HEK293 (cell line): ENCODE data around the gene EGFR.

Experiments used
- CTCF ChIA-PET: fragments of 350-600 bp; formaldehyde crosslinking; extraction: SDS; loops from one replicate; lab custom pipeline; 2021; ENCODE audit warnings: antibody characterized with exemption; lab: Yijun Ruan, JAX
- POLR2A ChIA-PET: fragments of 300-600 bp; formaldehyde crosslinking; extraction: SDS; loops from one replicate; lab custom pipeline; 2020; ENCODE audit warnings: antibody characterized with exemption, inconsistent platforms; lab: Yijun Ruan, JAX
- H3K27ac ChIP-seq: fragments of 200-500 bp; sonication (Bioruptor generic); 2 replicates; pipeline ENCODE4 v1.5.1; 2014; ENCODE audit warnings: low read depth, low read length, control low read depth, inconsistent platforms; ENCODE audit errors: extremely low read depth
- H3K36me3 ChIP-seq, 2 experiments: fragments of 200-500 bp in 1 of 2; sonication (Bioruptor generic) in 1 of 2; 1 replicate in 1 of 2; 2 replicates in 1 of 2; pipeline ENCODE4 v1.5.1; 2014 to 2017; ENCODE audit warnings: inconsistent platforms in 2 of 2, low read length in 2 of 2; ENCODE audit not compliant: control insufficient read depth in 2 of 2, insufficient read depth in 1 of 2
- H3K4me1 ChIP-seq: fragments of 200-500 bp; sonication (Bioruptor generic); 2 replicates; pipeline ENCODE4 v1.5.1; 2014; ENCODE audit warnings: mild to moderate bottlenecking, low read length, inconsistent platforms; ENCODE audit not compliant: control insufficient read depth, insufficient read depth
- H3K4me3 ChIP-seq: 2 replicates; pipeline ENCODE4 v1.5.1; 2011; ENCODE audit warnings: low read depth, mild to moderate bottlenecking, control low read depth, low read length, moderate library complexity
- H3K9me3 ChIP-seq: fragments of 200-500 bp; sonication (Bioruptor generic); 2 replicates; pipeline ENCODE4 v1.5.1; 2014; ENCODE audit warnings: low read depth, low read length, inconsistent platforms; ENCODE audit not compliant: control insufficient read depth, insufficient read depth
- MEIS1 ChIP-seq: sonication (generic); formaldehyde crosslinking; IDR thresholded peaks from 2 replicates; pipeline ENCODE4 v1.8.1; 2022; ENCODE audit warnings: missing genetic modification reagents, mild to moderate bottlenecking, borderline replicate concordance
- REPIN1 ChIP-seq: fragments of 450-650 bp; formaldehyde crosslinking; IDR thresholded peaks from 2 replicates; pipeline ENCODE4 v1.5.1; 2017; ENCODE audit warnings: missing biosample characterization, missing genetic modification characterization, low read depth
- TCF7L2 ChIP-seq: IDR thresholded peaks from 2 replicates; pipeline ENCODE4 v1.6.1; 2011; ENCODE audit warnings: low read depth, mild to moderate bottlenecking, inconsistent platforms, low read length, moderate library complexity, borderline replicate concordance
- ZNF112 ChIP-seq: fragments of 450-650 bp; formaldehyde crosslinking; IDR thresholded peaks from 2 replicates; pipeline ENCODE4 v1.5.0; 2017; ENCODE audit warnings: missing biosample characterization, missing genetic modification characterization
- ZNF132 ChIP-seq: fragments of 450-650 bp; formaldehyde crosslinking; IDR thresholded peaks from 2 replicates; pipeline ENCODE4 v1.5.1; 2017; ENCODE audit warnings: missing biosample characterization, missing genetic modification characterization, borderline replicate concordance
- ZNF146 ChIP-seq: fragments of 450-650 bp; formaldehyde crosslinking; IDR thresholded peaks from 2 replicates; pipeline ENCODE4 v1.5.1; 2016; ENCODE audit warnings: missing biosample characterization, missing genetic modification characterization
- ZNF211 ChIP-seq: fragments of 450-650 bp; formaldehyde crosslinking; IDR thresholded peaks from 2 replicates; pipeline ENCODE4 v1.5.1; 2016; ENCODE audit warnings: low read depth, missing biosample characterization, missing genetic modification characterization
- ZNF214 ChIP-seq: fragments of 450-650 bp; formaldehyde crosslinking; IDR thresholded peaks from 2 replicates; pipeline ENCODE4 v1.5.1; 2017; ENCODE audit warnings: missing biosample characterization, mild to moderate bottlenecking, missing genetic modification characterization, borderline replicate concordance
- ZNF239 ChIP-seq: fragments of 450-650 bp; formaldehyde crosslinking; IDR thresholded peaks from 2 replicates; pipeline ENCODE4 v1.5.1; 2016; ENCODE audit warnings: missing biosample characterization, missing genetic modification characterization
- ZNF24 ChIP-seq: fragments of 450-650 bp; formaldehyde crosslinking; IDR thresholded peaks from 2 replicates; pipeline ENCODE4 v1.5.1; 2016; ENCODE audit warnings: missing biosample characterization, missing genetic modification characterization
- ZNF266 ChIP-seq: fragments of 450-650 bp; formaldehyde crosslinking; IDR thresholded peaks from 2 replicates; pipeline ENCODE4 v1.5.1; 2016; ENCODE audit warnings: missing biosample characterization, missing genetic modification characterization, low read depth
- ZNF292 ChIP-seq: fragments of 450-650 bp; formaldehyde crosslinking; IDR thresholded peaks from 2 replicates; pipeline ENCODE4 v1.5.1; 2016; ENCODE audit warnings: low read depth, missing biosample characterization, missing genetic modification characterization, borderline replicate concordance
- ZNF335 ChIP-seq: fragments of 450-650 bp; formaldehyde crosslinking; conservative IDR thresholded peaks from 2 replicates; pipeline ENCODE4 v1.5.1; 2016; ENCODE audit warnings: missing biosample characterization, missing genetic modification characterization
- ZNF391 ChIP-seq: fragments of 450-650 bp; formaldehyde crosslinking; IDR thresholded peaks from 2 replicates; pipeline ENCODE4 v1.5.1; 2016; ENCODE audit warnings: low read depth, missing biosample characterization, missing genetic modification characterization, borderline replicate concordance
- ZNF394 ChIP-seq: fragments of 450-650 bp; formaldehyde crosslinking; IDR thresholded peaks from 2 replicates; pipeline ENCODE4 v1.5.1; 2016; ENCODE audit warnings: missing biosample characterization, missing genetic modification characterization, mild to moderate bottlenecking, moderate library complexity, borderline replicate concordance
- ZNF426 ChIP-seq: fragments of 450-650 bp; formaldehyde crosslinking; IDR thresholded peaks from 2 replicates; pipeline ENCODE4 v1.5.1; 2017; ENCODE audit warnings: missing biosample characterization, missing genetic modification characterization, mild to moderate bottlenecking, inconsistent platforms, moderate library complexity
- ZNF629 ChIP-seq: fragments of 450-650 bp; formaldehyde crosslinking; IDR thresholded peaks from 2 replicates; pipeline ENCODE4 v1.5.1; 2017; ENCODE audit warnings: missing biosample characterization, missing genetic modification characterization
- ZNF701 ChIP-seq: fragments of 450-650 bp; formaldehyde crosslinking; IDR thresholded peaks from 2 replicates; pipeline ENCODE4 v1.5.1; 2016; ENCODE audit warnings: missing biosample characterization, missing genetic modification characterization
- ZNF704 ChIP-seq: fragments of 450-650 bp; formaldehyde crosslinking; IDR thresholded peaks from 2 replicates; pipeline ENCODE4 v1.5.1; 2016; ENCODE audit warnings: missing biosample characterization, missing genetic modification characterization
- ZNF776 ChIP-seq: fragments of 450-650 bp; formaldehyde crosslinking; IDR thresholded peaks from 2 replicates; pipeline ENCODE4 v1.5.0; 2017; ENCODE audit warnings: missing biosample characterization, missing genetic modification characterization, borderline replicate concordance
- ZSCAN23 ChIP-seq: fragments of 450-650 bp; formaldehyde crosslinking; IDR thresholded peaks from 2 replicates; pipeline ENCODE4 v1.5.1; 2016; ENCODE audit warnings: missing biosample characterization, missing genetic modification characterization
- ZSCAN4 ChIP-seq: fragments of 450-650 bp; formaldehyde crosslinking; IDR thresholded peaks from 2 replicates; pipeline ENCODE4 v1.5.1; 2017; ENCODE audit warnings: missing biosample characterization, missing genetic modification characterization
- TF ChIP-seq, protein P1 (sequence below): fragments of 450-650 bp; formaldehyde crosslinking; IDR thresholded peaks from 2 replicates; pipeline ENCODE4 v1.5.1; 2016; ENCODE audit warnings: missing biosample characterization, missing genetic modification characterization
- TF ChIP-seq, protein P2 (sequence below): fragments of 450-650 bp; formaldehyde crosslinking; IDR thresholded peaks from 2 replicates; pipeline ENCODE4 v1.5.1; 2016; ENCODE audit warnings: missing biosample characterization, missing genetic modification characterization

The EGFR gene

GRCh38 chr7:54978364-54979116 lies 40.3 kb upstream of the EGFR start:
- no peak for TF ChIP-seq ZNF629 (tag by site-specific recombination)
- TF ChIP-seq ZNF701 (tag by site-specific recombination), result no peak
- TF ChIP-seq ZSCAN4 (tag by site-specific recombination), result no peak
- no peak for TF ChIP-seq ZNF292 (tag by site-specific recombination)
- TF ChIP-seq ZNF266 (tag by site-specific recombination), result no peak
- Histone ChIP-seq H3K9me3 (no peaks in the 10 kb centered on the region), H3K27ac (no peak overlapping the region), H3K4me3 (no peak overlapping the region), H3K4me1 (no peaks in the 10 kb centered on the region), H3K36me3 (no peaks in the 10 kb centered on the region)
- CTCF ChIA-PET, result no interaction called here
- POLR2A ChIA-PET, result no interaction called here

DNA sequence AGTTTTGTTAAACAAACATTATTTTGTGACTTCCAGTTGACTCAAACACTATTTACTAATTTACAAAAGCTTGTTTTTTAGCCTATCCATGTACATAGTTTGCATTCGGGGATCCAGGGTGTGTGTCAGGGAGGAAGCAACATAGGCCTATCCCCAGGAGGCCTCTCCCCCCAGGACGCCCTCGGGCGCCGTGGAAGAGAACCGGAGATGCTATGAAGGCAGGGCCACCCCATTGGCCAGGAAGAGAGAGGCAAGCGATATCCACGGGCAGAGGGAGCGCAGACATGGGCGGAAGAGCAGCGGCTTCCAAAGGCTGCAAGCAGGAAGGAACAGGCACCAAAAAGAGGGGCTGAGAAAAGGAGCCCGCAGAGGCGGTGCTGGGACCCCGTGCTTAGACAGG lies 38.3 kb upstream of the EGFR start:
- POLR2A ChIA-PET, result interaction anchor here (0.7 kb wide), 1 partner anchor 40 kb away, joined by 5 read pairs; no protein-coding TSS in a partner anchor
- no peak overlapping the region for H3K4me3 ChIP-seq
- CTCF ChIA-PET, result no interaction called here
- no peaks in the 10 kb centered on the region for H3K36me3 ChIP-seq
- TF ChIP-seq ZSCAN23 (tag by site-specific recombination), result no peak
- no peak for TF ChIP-seq TCF7L2
- TF ChIP-seq ZNF146 (tag by site-specific recombination), result no peak
- TF ChIP-seq, protein P1, sequence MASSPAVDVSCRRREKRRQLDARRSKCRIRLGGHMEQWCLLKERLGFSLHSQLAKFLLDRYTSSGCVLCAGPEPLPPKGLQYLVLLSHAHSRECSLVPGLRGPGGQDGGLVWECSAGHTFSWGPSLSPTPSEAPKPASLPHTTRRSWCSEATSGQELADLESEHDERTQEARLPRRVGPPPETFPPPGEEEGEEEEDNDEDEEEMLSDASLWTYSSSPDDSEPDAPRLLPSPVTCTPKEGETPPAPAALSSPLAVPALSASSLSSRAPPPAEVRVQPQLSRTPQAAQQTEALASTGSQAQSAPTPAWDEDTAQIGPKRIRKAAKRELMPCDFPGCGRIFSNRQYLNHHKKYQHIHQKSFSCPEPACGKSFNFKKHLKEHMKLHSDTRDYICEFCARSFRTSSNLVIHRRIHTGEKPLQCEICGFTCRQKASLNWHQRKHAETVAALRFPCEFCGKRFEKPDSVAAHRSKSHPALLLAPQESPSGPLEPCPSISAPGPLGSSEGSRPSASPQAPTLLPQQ, result no peak
- no peak for TF ChIP-seq ZNF132 (tag by site-specific recombination)
- TF ChIP-seq ZNF394 (tag by site-specific recombination), result no peak
- TF ChIP-seq ZNF214 (tag by site-specific recombination), result no peak
- TF ChIP-seq ZNF776 (tag by site-specific recombination), result no peak
- no peak for TF ChIP-seq ZNF211 (tag by site-specific recombination)
- TF ChIP-seq ZNF112 (tag by site-specific recombination), result no peak
- no peak for TF ChIP-seq ZNF239 (tag by site-specific recombination)
- no peak for TF ChIP-seq MEIS1 (CRISPR knock-in tag)
- TF ChIP-seq ZNF335 (tag by site-specific recombination), result no peak
- no peak for TF ChIP-seq ZNF426
- TF ChIP-seq ZNF24 (tag by site-specific recombination), result no peak
- TF ChIP-seq ZNF391 (tag by site-specific recombination), result no peak
- no peak for TF ChIP-seq ZNF701 (tag by site-specific recombination)
- TF ChIP-seq, protein P2, sequence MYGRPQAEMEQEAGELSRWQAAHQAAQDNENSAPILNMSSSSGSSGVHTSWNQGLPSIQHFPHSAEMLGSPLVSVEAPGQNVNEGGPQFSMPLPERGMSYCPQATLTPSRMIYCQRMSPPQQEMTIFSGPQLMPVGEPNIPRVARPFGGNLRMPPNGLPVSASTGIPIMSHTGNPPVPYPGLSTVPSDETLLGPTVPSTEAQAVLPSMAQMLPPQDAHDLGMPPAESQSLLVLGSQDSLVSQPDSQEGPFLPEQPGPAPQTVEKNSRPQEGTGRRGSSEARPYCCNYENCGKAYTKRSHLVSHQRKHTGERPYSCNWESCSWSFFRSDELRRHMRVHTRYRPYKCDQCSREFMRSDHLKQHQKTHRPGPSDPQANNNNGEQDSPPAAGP (tag by site-specific recombination), result no peak
- TF ChIP-seq REPIN1, result no peak
- TF ChIP-seq ZNF704 (tag by site-specific recombination), result no peak
- no peaks in the 10 kb centered on the region for H3K9me3 ChIP-seq
- H3K4me1 ChIP-seq, result no peaks in the 10 kb centered on the region
- no peak overlapping the region for H3K27ac ChIP-seq
